ENCODE measurements around the gene PIEZO1. TPM values are rescaled to one million over a fixed set of nuclear protein-coding genes. Genes with fewer than 3 reads are reported as not detected.
A peak's percentile ranks its signal among the peaks of the same experiment; 100 is the strongest.

The PIEZO1 gene
- total RNA-seq, 1 experiment from 2014 or later = 86.8 TPM

GRCh38 chr16:88784856-88785105 lies 239 bp downstream of the PIEZO1 start:
- peak; percentile 89 for DNase-seq
- Histone ChIP-seq H3K36me3 (replicated peaks; ENCODE audit: control insufficient read depth, insufficient read depth, low read length) (no peaks in the 10 kb centered on the region), H3K27me3 (ENCODE audit: control insufficient read depth, insufficient read depth, low read length) (peaks cover 4% of the 10 kb centered on the region), H3K4me3 (ENCODE audit: insufficient read depth, low read depth, low read length) (peak overlapping the region; percentile 56)

- H3K27me3 ChIP-seq (ENCODE audit: control insufficient read depth, insufficient read depth, low read length) = peaks cover 4% of the 10 kb centered on the region
- peak overlapping the region; percentile 56 for H3K4me3 ChIP-seq (ENCODE audit: insufficient read depth, low read depth, low read length)
- no peaks in the 10 kb centered on the region for H3K36me3 ChIP-seq (replicated peaks; ENCODE audit: control insufficient read depth, insufficient read depth, low read length)
- peak; percentile 95 for DNase-seq
Observed at GRCh38 chr16:88784074-88784855, 755 bp downstream of the PIEZO1 start.

- Histone ChIP-seq H3K4me3 (ENCODE audit: insufficient read depth, low read depth, low read length) (peak overlapping the region; percentile 56; the same call in 1 of the 2 replicates), H3K27me3 (ENCODE audit: control insufficient read depth, insufficient read depth, low read length) (peaks cover 4% of the 10 kb centered on the region), H3K36me3 (replicated peaks; ENCODE audit: control insufficient read depth, insufficient read depth, low read length) (no peaks in the 10 kb centered on the region)
- DNase-seq = no peak
Observed at GRCh38 chr16:88783391-88784073, 1.5 kb downstream of the PIEZO1 start.

GRCh38 chr16:88782454-88783390 lies 2.3 kb downstream of the PIEZO1 start:
- H3K4me3 ChIP-seq (ENCODE audit: insufficient read depth, low read depth, low read length) = no peak overlapping the region
- peaks cover 4% of the 10 kb centered on the region for H3K27me3 ChIP-seq (ENCODE audit: control insufficient read depth, insufficient read depth, low read length)
- H3K36me3 ChIP-seq (replicated peaks; ENCODE audit: control insufficient read depth, insufficient read depth, low read length) = no peaks in the 10 kb centered on the region
- DNase-seq = no peak

GRCh38 chr16:88781140-88782077 lies 3.6 kb downstream of the PIEZO1 start:
- Histone ChIP-seq H3K4me3 (ENCODE audit: insufficient read depth, low read depth, low read length) (no peak overlapping the region), H3K27me3 (ENCODE audit: control insufficient read depth, insufficient read depth, low read length) (peaks cover 4% of the 10 kb centered on the region), H3K36me3 (replicated peaks; ENCODE audit: control insufficient read depth, insufficient read depth, low read length) (no peaks in the 10 kb centered on the region)
- DNase-seq = no peak

- no peak for DNase-seq
- Histone ChIP-seq H3K36me3 (replicated peaks; ENCODE audit: control insufficient read depth, insufficient read depth, low read length) (no peaks in the 10 kb centered on the region), H3K4me3 (ENCODE audit: insufficient read depth, low read depth, low read length) (no peak overlapping the region), H3K27me3 (ENCODE audit: control insufficient read depth, insufficient read depth, low read length) (no peaks in the 10 kb centered on the region)
Observed at GRCh38 chr16:88780142-88781062, 4.6 kb downstream of the PIEZO1 start.

- DNase-seq = no peak
Observed at GRCh38 chr16:88779406-88780141, 5.4 kb downstream of the PIEZO1 start.

GRCh38 chr16:88778541-88779065 lies 6.4 kb downstream of the PIEZO1 start:
- DNase-seq = no peak
- H3K27me3 ChIP-seq (ENCODE audit: control insufficient read depth, insufficient read depth, low read length) = no peaks in the 10 kb centered on the region
- no peaks in the 10 kb centered on the region for H3K36me3 ChIP-seq (replicated peaks; ENCODE audit: control insufficient read depth, insufficient read depth, low read length)
- H3K4me3 ChIP-seq (ENCODE audit: insufficient read depth, low read depth, low read length) = no peak overlapping the region

More at GRCh38 chr16:88779406-88780141, 5.4 kb downstream of the PIEZO1 start:
- no peaks in the 10 kb centered on the region for H3K27me3 ChIP-seq (ENCODE audit: control insufficient read depth, insufficient read depth, low read length)
- H3K4me3 ChIP-seq (ENCODE audit: insufficient read depth, low read depth, low read length) = no peak overlapping the region
- H3K36me3 ChIP-seq (replicated peaks; ENCODE audit: control insufficient read depth, insufficient read depth, low read length) = no peaks in the 10 kb centered on the region

- no peaks in the 10 kb centered on the region for H3K36me3 ChIP-seq (replicated peaks; ENCODE audit: control insufficient read depth, insufficient read depth, low read length)
- DNase-seq = no peak
- H3K4me3 ChIP-seq (ENCODE audit: insufficient read depth, low read depth, low read length) = no peak overlapping the region
- H3K27me3 ChIP-seq (ENCODE audit: control insufficient read depth, insufficient read depth, low read length) = no peaks in the 10 kb centered on the region
Observed at GRCh38 chr16:88778271-88778525, 6.8 kb downstream of the PIEZO1 start.

GRCh38 chr16:88777471-88778270 lies 7.3 kb downstream of the PIEZO1 start:
- Histone ChIP-seq H3K36me3 (replicated peaks; ENCODE audit: control insufficient read depth, insufficient read depth, low read length) (no peaks in the 10 kb centered on the region), H3K4me3 (ENCODE audit: insufficient read depth, low read depth, low read length) (no peak overlapping the region), H3K27me3 (ENCODE audit: control insufficient read depth, insufficient read depth, low read length) (no peaks in the 10 kb centered on the region)
- peak; percentile 85 for DNase-seq

- H3K36me3 ChIP-seq (replicated peaks; ENCODE audit: control insufficient read depth, insufficient read depth, low read length) = no peaks in the 10 kb centered on the region
- no peak overlapping the region for H3K4me3 ChIP-seq (ENCODE audit: insufficient read depth, low read depth, low read length)
- no peak for DNase-seq
- no peaks in the 10 kb centered on the region for H3K27me3 ChIP-seq (ENCODE audit: control insufficient read depth, insufficient read depth, low read length)
Observed at GRCh38 chr16:88775825-88776224, 9.2 kb downstream of the PIEZO1 start.

Measured in H7 (cell line).